GM12872 (cell line): ENCODE data around the gene RHOA.

Source experiments
- TF ChIP-seq, protein P1 (sequence below): IDR thresholded peaks from 3 replicates; pipeline ENCODE4 v1.5.1; 2011; ENCODE audit warnings: low read depth, mild to moderate bottlenecking, low read length, moderate library complexity; ENCODE audit not compliant: insufficient read depth

Gene RHOA

DNA sequence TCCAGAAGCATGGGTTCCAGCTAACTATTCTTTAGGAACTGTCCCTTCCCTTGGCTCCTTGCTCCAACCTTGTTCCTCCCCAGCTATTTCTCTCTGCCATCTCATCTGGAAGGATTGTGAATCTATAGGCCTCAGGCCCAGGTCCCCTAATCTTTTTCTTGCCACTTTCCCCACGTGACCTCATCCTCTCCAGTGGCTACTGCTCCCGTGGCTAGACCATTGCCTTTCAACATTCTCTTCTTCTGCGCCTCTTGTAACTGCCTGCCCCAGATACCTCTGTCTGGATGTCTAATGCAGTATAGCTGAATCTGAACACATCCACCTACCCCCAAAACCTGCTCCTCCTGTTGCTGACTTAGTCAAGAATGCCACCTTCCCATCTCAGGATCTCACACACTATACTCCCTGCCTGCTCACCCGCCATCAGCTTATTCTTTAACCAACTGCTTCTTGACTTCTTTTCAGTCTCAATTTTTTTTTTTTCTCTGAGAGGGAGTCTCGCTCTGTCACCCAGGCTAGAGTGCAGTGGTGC lies 58.8 kb downstream of the RHOA start:
- TF ChIP-seq, protein P1, sequence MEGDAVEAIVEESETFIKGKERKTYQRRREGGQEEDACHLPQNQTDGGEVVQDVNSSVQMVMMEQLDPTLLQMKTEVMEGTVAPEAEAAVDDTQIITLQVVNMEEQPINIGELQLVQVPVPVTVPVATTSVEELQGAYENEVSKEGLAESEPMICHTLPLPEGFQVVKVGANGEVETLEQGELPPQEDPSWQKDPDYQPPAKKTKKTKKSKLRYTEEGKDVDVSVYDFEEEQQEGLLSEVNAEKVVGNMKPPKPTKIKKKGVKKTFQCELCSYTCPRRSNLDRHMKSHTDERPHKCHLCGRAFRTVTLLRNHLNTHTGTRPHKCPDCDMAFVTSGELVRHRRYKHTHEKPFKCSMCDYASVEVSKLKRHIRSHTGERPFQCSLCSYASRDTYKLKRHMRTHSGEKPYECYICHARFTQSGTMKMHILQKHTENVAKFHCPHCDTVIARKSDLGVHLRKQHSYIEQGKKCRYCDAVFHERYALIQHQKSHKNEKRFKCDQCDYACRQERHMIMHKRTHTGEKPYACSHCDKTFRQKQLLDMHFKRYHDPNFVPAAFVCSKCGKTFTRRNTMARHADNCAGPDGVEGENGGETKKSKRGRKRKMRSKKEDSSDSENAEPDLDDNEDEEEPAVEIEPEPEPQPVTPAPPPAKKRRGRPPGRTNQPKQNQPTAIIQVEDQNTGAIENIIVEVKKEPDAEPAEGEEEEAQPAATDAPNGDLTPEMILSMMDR = no peak

- TF ChIP-seq, protein P1 = no peak
Observed at GRCh38 chr3:49352281-49352680, 59.5 kb downstream of the RHOA start.

- TF ChIP-seq, protein P1 = no peak
Observed at GRCh38 chr3:49351521-49352011, 60.2 kb downstream of the RHOA start.

- TF ChIP-seq, protein P1 = no peak
Observed at GRCh38 chr3:49349348-49350114, 62.2 kb downstream of the RHOA start.

GRCh38 chr3:49346797-49347251 lies 65.0 kb downstream of the RHOA start:
- TF ChIP-seq, protein P1 = no peak

DNA sequence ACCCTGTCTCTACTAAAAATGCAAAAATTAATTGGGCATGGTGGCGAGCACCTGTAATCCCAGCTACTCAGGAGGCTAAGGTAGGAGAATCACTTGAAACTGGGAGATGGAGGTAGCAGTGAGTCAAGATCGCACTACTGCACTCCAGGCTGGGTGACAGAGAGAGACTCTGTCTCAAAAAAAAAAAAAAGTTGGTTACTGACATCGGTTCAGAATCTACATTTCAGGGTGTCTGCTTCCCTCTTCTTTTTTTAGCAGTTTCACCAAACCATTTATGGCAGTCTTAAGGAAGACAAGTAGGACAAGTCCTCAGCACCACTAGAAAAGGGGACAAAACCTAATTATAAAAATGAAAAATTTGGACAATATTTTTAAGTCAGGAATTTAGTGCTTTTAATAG lies 68.6 kb downstream of the RHOA start:
- TF ChIP-seq, protein P1 = no peak

DNA sequence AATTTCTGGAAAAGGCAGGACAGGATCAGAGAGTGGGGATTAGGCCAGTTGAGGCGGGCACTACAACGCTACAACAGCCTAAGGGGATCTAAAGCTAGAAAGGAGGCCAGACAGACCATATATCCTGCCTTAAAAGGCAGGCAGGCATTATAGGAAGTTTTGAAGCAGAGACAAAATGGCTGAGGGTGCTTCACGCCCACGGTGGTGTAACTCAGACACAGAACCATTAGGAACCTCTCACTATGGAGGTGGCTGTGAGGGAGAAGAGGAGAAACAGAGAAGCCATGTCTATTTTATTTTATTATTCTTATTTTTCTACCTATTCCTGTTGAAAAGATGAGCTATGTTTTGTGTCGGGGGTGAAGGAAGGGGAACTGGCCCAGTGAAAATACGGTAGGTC lies 69.8 kb downstream of the RHOA start:
- TF ChIP-seq, protein P1 = no peak
